Spleen (tissue), 7 donors: ENCODE measurements around the gene GATA2.

ENCODE experiments used
- CTCF ChIP-seq, 11 experiments: fragments of 200-600 bp in 7 of 11; fragments of 450-650 bp in 4 of 11; sonication (generic) in 4 of 11; IDR thresholded peaks in 8 of 11; conservative IDR thresholded peaks in 3 of 11; 1 replicate in 7 of 11; 2 replicates in 4 of 11; pipeline versions ENCODE4 v1.4.0 to v1.8.0; 2016 to 2021; ENCODE audit warnings: antibody characterized with exemption in 11 of 11, inconsistent platforms in 4 of 11, mild to moderate bottlenecking in 1 of 11
- POLR2A ChIP-seq, 3 donors: fragments of 450-650 bp; IDR thresholded peaks; one replicate each; pipeline ENCODE4 v1.5.1; 2017; ENCODE audit warnings: antibody characterized with exemption in 3 of 3, mild to moderate bottlenecking in 1 of 3
- POLR2AphosphoS5 ChIP-seq, 3 donors: sonication (generic); formaldehyde crosslinking; IDR thresholded peaks; one replicate each; pipeline ENCODE4 v1.5.1; 2017; ENCODE audit warnings: antibody characterized with exemption in 3 of 3
- donor health status: DM: no; HTN: no; CAD: no; lungs with moderate emphysema.
- donor health status: DM: no; HTN: no; CAD: no.
- donor health status: DM: no; HTN: no; CAD: no.

DNA sequence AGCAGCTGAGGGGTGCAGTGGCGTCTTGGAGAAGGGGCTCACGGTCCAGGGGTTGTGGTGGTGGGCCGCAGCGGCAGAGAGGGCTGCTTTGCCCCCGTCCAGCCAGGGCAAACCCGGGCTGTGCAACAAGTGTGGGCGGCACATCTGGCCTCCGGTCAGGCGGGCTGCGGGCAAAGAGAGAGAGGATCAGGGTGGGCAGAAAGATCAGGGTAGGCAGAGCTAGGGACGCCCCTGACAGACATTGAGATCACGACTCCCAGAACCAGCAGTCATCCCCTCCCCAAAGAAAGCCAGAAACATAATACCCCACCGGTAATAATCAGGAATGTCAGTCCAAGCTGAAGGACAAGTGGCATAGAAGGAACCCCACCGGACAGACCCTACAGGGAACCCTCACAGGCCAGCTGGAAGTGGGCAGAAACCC lies 6.8 kb downstream of the GATA2 start:
- TF ChIP-seq POLR2AphosphoS5 (IDR thresholded peaks at IDR 0.05) (no peak), CTCF (IDR thresholded peaks at IDR 0.05 in 8 of 11, conservative IDR thresholded peaks at IDR 0.05 in 3 of 11) (no peak), POLR2A (IDR thresholded peaks at IDR 0.05) (no peak)
